GM21737 (cell line): ENCODE results near the gene MATN4.
"Not testable (repeated sequence)": the region's sequence is repeated elsewhere in the genome, so short reads cannot be mapped to it uniquely, and the experiment has no call there.

ENCODE experiments used
- ATAC-seq: cut with Tn5 transposase; IDR thresholded peaks from one replicate; pipeline ENCODE4 v1.9.1; 2021; ENCODE audit warnings: mild to moderate bottlenecking, moderate library complexity; ENCODE audit not compliant: unreplicated experiment

MATN4 gene, protein sequence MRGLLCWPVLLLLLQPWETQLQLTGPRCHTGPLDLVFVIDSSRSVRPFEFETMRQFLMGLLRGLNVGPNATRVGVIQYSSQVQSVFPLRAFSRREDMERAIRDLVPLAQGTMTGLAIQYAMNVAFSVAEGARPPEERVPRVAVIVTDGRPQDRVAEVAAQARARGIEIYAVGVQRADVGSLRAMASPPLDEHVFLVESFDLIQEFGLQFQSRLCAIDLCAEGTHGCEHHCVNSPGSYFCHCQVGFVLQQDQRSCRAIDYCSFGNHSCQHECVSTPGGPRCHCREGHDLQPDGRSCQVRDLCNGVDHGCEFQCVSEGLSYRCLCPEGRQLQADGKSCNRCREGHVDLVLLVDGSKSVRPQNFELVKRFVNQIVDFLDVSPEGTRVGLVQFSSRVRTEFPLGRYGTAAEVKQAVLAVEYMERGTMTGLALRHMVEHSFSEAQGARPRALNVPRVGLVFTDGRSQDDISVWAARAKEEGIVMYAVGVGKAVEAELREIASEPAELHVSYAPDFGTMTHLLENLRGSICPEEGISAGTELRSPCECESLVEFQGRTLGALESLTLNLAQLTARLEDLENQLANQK

DNA sequence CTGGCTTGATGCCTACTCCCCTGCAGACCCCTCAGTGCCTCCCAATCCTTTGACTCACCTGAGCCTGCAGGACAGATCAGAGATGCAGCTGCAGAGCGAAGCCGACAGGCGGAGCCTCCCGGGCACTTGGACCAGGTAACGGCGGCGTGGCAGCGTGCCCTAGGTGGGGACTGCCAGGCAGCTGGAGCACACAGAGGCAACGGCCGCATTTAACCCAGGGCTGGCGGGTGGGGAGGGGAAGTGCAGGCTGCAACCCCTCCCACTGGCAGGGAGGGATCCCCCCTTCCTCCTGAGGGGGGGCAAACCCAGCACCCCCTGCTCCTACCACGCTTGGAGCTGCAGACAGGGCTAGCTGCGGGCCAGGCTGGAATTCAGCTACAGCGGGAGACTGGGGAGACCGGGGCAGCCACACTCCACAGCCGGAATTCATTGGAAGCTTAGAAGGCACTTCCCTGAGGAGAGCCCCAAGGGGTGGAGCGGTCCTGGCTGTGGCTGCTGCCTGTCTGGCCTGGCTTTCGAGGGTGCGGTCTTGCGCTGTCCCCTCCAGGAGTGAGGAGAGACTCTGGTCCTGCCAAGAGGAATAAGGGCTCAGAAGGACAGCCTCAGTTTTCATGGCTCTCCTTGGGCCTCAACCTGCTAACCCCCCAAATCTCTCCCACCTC is at the start of gene MATN4:
TSS of gene MATN4 (minus strand) at position 183 of the 662 bp plus-strand sequence. CDS start 2,717 bp downstream, outside the sequence.
- no peak for ATAC-seq

DNA sequence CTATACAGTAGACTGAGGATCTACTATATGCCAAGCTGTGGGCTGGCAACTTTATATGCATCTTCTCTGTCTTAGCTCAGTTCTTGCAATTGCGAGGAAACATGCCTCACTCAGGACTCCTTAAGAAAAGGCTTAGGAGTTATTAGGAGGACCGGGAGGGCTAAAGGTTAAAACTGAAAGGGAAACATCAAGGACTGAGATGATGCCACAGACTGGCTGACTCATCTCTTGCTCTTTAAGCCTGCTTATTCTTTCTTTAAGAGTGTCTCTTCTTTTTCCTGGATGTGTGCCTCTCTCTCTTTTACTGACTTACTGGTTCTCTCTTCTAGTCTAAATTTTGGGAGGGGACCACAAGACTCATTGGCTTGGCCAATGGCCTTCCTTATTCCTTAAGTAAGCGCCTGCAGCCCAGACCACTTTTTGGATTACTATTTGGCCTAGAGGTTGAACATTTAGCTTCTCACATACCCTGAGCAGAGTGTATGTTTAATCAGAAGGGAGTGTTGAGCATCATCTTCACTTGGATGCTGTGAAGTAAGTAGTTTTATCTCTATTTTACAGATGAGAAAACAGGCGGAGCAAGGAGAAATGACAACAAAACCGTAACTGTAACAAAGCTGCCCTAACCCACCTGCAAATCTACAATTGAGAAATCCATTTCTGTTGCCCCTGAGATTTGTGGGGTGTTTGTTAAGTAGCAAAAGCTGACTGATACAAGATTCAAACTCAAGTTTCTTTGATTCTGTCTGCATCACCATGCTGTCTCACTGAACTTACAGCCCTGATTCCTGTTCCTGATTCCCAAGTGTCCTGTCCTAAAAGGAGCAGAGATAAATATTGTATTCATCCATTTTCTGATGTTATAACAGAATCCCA is 47.3 kb upstream of the MATN4 start:
- ATAC-seq: no peak

DNA sequence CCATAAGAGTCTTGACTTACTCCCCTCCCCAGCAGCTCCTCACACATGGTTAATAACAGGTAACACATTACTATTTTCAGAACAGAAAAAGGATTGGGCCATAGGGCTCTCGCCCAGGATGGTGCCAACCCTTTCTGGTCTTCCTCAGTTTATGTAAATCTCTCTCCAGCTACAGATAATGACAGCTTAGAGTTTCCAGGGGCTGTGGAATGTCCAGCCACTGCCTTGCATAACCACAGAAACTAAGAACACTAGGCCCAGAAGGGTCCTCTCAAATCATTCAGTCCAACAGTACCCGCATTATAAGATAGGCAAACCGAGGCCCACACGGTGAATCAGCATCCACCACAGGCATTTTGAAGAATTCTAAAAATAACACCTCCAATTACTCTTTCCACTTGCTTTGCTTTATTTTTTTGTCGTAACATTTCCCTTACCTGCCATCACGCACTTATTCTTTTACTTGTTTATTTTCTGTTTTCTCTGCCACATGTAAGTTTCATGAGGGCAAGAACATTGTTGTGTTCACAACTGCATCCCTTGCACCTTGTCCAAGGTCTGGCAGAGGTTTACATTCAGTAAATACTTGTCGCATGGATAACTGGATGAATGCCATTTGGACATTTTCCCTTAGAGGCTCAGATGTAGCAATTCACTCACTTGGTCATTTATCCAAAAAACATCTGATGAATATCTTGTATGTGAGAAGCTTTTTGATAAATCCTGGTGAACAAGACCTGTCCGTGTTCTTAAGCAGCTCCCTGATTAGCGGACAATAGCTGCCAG is 46.5 kb upstream of the MATN4 start:
- no peak for ATAC-seq

DNA sequence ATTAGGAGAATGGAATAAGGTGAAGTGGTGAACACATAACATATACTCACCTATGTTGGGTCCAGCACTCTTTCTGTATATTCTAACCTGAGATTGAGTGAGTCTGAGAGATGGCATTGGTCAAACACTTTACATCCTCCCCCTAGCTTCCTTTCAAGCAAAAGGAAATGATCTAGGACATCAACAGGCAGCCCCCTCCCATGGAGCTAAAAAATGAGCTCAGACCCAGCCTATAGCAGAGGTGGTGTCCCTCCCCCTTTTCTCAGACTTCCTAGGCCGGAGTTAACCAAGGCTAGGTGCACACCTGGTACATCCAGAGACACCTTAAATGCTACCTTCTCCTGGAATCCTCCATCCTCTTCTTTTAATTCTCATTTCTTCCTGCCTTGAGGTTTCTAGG is 45.6 kb upstream of the MATN4 start:
- ATAC-seq: no peak

DNA sequence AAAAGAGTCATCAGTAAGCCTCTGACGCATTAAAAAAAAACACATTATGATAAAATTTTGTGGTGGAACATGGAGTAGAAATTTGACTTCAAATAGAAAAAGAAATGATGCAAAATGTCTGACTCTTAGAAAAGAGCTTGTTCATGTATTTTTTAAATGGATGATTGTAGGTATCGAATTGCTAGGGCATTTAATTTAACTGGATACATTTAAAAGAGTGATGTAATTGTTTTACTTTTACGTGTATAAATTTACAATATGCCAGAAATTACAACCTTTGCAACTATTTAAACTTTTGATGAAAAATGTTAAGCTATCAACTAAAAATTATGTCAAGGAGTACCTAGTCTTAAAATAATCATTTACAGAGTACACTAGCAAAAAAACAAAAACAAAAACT is 44.6 kb upstream of the MATN4 start:
- ATAC-seq: no peak

DNA sequence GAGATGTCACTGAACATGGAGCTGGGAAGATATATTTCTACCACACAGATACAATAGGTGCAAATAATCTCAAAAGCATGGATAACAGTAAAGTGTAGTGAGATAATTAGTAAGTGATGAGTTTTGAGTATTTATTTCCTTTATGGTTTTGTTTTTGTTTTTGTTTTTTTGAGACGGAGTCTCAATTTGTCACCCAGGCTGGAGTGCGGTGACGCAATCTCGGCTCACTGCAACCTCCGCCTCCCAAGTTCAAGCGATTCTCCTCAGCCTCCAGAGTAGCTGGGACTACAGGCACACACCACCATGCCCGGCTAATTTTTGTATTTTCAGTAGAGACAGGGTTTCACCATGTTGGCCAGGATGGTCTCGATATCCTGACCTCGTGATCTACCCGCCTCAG is 42.7 kb upstream of the MATN4 start:
- ATAC-seq: not testable (repeated sequence)

DNA sequence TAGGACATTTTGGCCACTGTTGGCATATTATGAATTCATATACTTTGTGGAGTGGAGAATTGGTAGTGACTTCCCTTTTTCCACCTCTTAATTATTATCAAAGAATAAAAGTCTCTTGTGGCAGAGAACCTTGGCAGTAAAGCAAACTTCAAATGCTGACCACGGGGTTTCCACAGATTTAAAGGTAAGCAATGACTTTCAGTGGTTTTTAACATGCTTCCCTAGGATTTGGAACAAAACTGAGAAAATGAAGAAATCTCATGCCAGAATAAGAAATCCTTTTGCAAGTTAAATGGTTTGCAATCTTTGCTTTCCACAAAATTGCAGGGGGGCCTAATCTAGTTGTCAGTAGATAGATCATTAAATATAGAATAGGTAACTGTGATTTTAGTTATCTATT is 42.1 kb upstream of the MATN4 start:
- ATAC-seq: no peak

DNA sequence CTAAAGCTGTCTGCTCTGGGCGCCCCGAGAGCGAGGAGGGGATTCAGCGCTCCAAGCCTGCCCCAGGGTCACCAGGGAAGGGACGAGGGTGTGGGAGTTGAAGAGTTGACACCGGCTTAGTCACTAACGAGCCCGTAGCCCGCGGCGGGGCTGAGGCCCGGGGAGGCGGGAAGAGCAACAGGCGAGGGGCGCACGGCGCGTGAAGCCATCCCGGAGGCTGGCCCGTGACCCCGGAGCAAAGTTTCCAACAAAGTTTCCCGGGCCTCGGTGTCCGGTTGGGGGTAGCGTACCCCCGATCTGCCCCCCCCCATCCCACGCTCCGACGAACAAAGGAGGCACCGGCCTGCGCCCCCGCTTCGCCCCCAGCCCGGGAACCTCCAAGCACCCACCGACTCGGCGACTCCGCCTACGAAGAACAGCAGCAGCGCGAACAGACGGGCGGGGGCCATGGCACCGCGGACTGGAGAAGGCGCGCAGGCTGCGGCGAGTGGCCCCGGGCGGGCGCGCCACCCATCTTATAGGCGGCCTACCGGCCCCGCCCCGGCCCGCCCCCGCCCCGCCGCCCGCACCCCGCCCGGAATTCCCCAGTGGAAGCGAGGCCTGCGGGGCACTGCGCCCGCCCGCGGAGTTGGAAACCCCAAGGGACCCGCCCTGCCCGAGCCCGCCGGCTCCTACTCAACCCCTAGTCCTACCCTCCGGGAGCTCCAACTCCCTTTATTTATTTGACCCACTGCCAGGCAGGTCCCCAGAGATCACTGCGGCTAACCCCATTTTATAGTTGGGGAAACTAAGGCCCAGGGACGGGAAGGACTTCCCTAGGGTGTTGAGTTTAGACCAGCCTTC is 40.1 kb upstream of the MATN4 start, which contains the start of gene SDC4:
TSS of gene SDC4 (minus strand) at position 489 of the 843 bp plus-strand sequence. CDS start at position 449, 40 bp downstream.
- no peak for ATAC-seq

DNA sequence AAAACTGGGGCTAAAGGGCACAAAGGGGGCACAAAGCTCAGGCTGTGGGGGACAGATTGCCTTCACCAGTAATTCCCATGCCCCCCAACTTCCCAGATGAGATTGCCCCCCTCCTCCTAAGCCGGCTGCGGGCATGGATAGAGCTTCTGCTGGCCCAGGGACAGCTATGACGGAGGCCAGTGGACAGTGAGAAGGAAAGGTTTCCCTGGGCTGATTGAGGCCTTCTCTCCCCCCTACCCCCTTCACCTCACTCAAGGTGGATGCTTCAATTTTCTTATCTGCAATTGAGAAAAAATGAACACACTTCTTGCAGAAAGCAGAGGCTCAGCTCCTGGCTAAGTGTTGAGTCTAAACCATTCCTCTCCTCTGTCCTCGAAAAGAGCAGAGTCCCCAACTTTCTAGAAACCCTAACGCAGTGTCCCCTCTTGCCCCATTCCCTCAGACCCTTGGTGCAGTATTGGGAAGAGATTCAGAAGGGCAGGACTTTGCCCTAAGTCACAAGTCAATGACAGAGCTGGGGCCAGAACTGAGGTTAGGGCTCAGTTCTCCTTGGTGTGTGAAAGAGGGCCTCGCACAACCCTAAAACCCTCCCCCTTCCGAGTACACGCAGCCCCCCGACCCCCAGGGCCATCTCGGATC is 39.3 kb upstream of the MATN4 start:
- ATAC-seq: no peak

DNA sequence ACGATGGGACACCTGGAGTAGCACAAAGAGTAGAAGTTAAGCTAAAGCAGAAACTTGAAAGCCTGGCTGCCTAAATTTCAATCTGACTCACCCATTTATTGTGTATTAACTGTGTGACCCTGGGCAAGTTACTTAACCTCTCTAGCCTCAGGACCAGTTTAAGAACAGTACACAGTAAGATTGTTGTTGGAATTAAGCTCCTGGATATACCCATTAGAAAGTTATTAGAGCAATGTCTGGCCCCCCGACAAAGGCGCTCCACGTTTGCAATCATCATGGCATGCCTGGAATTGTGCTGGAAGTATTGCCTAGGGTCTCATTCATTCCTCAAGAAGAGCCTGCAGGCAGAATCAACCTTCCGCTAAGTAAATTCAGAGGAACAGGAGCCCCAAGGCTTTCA is 38.8 kb upstream of the MATN4 start:
- no peak for ATAC-seq

DNA sequence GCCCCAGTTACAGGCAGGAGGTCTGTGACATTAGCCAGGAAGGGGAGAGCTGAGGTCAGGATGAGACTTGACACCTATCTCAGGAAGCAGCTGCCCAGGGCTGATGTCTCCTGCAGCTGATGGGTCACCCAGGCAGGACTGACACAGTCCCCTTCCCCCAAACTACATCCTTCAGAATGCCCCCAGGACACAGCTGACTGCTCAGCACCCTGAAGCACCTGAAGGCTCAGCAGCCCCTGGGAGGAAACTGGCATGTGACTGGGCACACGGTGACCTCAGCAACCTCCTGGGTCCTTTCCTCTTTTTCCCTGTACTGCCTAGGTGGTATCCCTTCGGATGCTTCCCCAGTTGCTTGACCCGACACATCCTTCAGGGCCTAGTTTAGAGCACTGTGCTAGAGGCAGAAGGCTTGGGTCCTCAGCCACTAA is 38.2 kb upstream of the MATN4 start:
- ATAC-seq: no peak

DNA sequence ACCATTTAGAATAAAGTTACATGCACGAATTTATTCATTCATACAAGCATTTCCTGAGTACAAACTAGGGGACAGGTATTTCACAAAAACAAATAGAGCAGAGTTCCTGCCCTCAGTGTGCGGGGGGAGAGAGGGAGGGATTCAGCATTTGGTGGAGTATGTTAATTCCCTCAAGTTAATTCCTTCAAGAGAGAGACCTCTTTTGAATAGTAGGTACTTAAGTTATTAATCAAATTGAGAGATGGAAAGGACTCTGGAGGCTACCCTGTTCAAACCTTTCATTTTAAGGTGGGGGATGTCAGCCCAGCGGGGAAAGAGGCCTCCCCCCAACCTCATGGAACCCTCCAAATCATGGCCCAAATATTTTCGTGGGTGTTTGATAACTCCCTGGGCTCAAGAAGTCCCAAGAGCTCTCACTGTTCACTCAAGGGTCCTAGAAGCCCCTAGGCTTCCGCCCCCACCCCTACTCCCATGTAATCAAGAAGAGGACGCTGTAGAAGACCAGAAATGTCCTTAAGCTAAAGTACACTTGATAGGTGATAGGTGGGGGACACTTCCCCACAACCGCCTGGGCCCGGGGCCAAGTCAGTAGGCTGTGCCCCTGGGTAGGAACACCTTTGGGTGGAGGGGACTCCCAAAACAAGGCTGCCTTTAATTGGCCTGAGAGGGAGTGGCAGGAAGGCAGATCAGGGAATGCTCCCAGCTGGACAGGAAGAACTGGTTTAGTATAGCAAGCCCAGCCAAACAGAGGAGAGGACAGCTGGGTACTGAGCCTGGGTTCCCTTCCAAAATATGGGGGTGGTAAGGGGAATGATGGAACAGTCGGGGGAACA is 37.2 kb upstream of the MATN4 start:
- no peak for ATAC-seq

DNA sequence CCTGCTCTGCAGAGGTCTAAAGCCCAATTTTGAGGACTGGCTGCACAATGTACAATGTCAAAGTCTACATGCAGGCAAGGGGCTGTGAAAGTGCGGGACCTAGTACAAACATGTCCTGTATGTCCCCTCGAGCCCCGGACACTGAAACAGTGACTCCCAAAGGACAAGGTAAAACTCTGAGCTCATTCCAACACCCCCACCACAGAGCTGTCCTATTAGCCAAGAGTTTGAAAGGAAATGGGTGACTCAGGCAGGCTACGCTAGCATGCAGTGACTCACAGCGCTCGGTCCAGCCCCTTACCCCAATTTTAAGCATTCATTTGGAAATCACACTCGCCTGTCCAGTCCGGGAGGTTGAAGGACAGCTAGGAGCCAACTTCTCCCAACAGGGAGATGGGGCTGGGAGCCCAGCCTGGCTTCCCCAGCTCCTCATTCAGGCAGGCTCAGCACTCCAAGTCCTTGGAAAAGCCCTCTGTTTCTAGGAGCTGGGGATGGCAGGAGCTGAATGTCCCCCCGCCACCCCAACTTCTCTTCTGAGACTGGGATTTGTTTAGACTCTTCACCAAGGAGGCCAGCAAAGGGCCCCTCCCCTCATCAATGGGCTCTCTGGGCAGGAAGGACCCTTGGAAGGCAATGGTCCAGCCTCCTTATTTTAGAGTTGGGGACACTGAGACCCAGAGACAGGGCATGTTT is 36.2 kb upstream of the MATN4 start:
- no peak for ATAC-seq

DNA sequence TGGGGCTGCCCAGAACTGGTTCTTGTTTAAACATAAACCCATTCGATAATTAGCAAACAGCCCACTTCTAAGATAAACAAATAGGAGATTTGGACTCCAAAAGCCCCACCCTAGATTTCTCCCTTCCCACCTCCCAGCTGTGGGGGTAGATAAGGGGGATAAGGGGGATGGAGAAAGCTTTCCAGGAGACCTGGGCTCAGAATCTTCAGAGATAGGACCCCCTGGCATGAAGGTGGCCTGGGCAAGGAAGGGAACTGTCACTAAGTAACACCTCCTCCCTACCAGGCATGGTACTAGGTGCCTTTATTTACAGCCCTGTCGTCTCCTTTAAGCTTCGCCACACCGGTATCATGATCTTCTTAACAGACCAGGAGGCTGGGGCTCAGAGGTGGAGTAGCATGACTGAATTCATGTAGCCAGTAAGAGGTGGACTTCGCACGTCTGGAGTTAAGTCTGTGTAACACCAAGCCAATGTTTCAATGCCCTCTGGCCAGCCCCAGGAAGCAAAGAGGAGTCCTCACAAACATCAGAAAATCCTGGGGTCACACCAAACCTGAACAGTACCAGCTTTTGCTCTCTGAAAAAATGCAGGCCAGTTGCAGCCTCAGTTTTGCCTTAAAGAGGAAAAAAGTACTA is 35.6 kb upstream of the MATN4 start:
- no peak for ATAC-seq

DNA sequence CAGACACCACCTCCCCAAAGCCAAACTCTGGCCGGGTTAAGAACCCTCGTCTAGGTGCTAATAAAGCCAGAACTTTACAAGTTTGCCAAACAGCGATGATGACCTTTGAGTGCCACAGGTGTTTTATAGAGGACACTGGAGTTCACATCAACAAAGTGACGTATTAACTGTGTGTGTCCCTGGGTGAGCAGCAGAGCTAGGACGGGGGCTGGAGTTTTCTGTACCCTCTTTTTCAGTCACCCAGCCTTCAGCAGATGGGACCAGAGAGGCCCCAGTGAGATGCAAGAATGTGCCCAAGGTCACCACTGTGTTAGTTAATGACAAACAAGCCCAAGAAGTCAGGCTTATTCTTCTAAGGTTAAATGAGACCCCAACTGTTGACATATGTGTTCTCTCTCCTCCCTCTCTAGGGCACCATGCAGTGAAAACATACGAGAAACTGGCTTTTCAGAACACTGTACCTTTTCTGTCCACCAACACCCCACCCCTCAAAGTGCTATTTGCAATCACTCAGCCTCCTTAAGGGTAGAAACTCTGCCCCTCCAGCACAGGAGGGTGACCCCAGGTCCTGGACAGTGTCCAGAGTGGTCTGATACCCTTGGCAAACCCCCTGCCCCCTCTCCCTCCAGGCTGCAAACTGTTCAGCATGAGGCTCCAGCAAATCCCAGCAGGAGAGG is 34.9 kb upstream of the MATN4 start:
- ATAC-seq: no peak
